ENCODE measurements around the gene AGBL2. TPM values are rescaled to one million over a fixed set of nuclear protein-coding genes. Genes with fewer than 3 reads are reported as not detected.

AGBL2 gene
- total and polyA plus RNA-seq, 2 donors (not counting 3 experiments of a cell fraction or from before 2014, with no cell fraction given), result 0.08 to 0.86 TPM

DNA sequence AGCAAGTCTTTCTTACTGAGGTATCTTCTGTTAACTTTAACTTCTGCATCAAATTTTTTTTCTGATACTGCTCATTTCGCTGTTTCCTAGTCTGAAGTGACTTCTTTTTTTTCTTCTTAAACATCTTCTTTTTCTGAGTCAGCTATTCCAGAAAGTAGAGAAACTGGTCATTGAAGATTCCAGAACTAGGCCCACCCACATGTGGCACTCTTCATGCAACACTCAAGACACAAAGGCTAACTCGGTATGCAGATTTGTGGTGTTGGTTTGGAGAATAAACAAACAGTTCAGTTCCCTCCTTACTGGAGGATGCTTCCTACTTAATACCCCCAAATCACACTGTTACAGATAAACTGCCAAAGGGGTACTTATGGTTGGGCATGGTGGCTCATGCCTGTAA, 47.6 kb downstream of the AGBL2 start:
- no peak for FAIRE-seq
- Histone ChIP-seq H2AFZ (ENCODE audit: low read depth, low read length) (no peak overlapping the region), H3K79me2 (ENCODE audit: control insufficient read depth, insufficient read depth, low read length) (no peaks in the 10 kb centered on the region), H4K20me1 (replicated peaks; ENCODE audit: control insufficient read depth, extremely low read depth, insufficient read depth, low read length) (no peaks in the 10 kb centered on the region), H3K9me3 (replicated peaks; ENCODE audit: control insufficient read depth, insufficient read depth, low read length) (no peaks in the 10 kb centered on the region), H3K36me3 (ENCODE audit: control insufficient read depth in 2 of 2, extremely low read depth in 1 of 2, insufficient read depth in 2 of 2, low read length in 2 of 2) (no peaks in the 10 kb centered on the region), H3K27ac (ENCODE audit: insufficient read depth, low read depth, low read length) (no peak overlapping the region), H3K4me3 (replicated peaks in 1 of 3; ENCODE audit: insufficient read depth in 1 of 3, low read depth in 1 of 3, low read length in 3 of 3) (no peak overlapping the region), H3K9ac (replicated peaks; ENCODE audit: extremely low read depth, insufficient read depth, low read length) (no peak overlapping the region), H3K4me1 (ENCODE audit: control insufficient read depth, extremely low read depth, insufficient read depth, low read length) (no peaks in the 10 kb centered on the region), H3K27me3 (ENCODE audit: control insufficient read depth in 2 of 2, insufficient read depth in 2 of 2, low read length in 2 of 2) (no peaks in the 10 kb centered on the region), H3K4me2 (ENCODE audit: insufficient read depth, low read length) (no peak overlapping the region), H3K9me1 (replicated peaks; ENCODE audit: control insufficient read depth, extremely low read depth, insufficient read depth, low read length) (no peaks in the 10 kb centered on the region)
- no peak for TF ChIP-seq MYC (IDR thresholded peaks at IDR 0.05; ENCODE audit: low read depth, low read length)
- no peak for TF ChIP-seq EZH2 (IDR thresholded peaks at IDR 0.05; ENCODE audit: borderline replicate concordance, low read depth, low read length, severe bottlenecking)
- no peak for TF ChIP-seq GATA2 (IDR thresholded peaks at IDR 0.05; ENCODE audit: insufficient read depth, insufficient read length, low read depth, low read length)
- no peak for TF ChIP-seq FOS (IDR thresholded peaks at IDR 0.05; ENCODE audit: borderline replicate concordance, insufficient read depth, low read length)
- TF ChIP-seq JUN (IDR thresholded peaks at IDR 0.05; ENCODE audit: borderline replicate concordance, insufficient read depth, insufficient read length, low read depth), result no peak
- no peak for TF ChIP-seq POLR2A (IDR thresholded peaks at IDR 0.05; ENCODE audit: low read depth, low read length)
- TF ChIP-seq, protein P1, sequence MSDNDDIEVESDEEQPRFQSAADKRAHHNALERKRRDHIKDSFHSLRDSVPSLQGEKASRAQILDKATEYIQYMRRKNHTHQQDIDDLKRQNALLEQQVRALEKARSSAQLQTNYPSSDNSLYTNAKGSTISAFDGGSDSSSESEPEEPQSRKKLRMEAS (IDR thresholded peaks at IDR 0.05; ENCODE audit: insufficient read depth, insufficient read length), result no peak
- TF ChIP-seq, protein P2, sequence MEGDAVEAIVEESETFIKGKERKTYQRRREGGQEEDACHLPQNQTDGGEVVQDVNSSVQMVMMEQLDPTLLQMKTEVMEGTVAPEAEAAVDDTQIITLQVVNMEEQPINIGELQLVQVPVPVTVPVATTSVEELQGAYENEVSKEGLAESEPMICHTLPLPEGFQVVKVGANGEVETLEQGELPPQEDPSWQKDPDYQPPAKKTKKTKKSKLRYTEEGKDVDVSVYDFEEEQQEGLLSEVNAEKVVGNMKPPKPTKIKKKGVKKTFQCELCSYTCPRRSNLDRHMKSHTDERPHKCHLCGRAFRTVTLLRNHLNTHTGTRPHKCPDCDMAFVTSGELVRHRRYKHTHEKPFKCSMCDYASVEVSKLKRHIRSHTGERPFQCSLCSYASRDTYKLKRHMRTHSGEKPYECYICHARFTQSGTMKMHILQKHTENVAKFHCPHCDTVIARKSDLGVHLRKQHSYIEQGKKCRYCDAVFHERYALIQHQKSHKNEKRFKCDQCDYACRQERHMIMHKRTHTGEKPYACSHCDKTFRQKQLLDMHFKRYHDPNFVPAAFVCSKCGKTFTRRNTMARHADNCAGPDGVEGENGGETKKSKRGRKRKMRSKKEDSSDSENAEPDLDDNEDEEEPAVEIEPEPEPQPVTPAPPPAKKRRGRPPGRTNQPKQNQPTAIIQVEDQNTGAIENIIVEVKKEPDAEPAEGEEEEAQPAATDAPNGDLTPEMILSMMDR (IDR thresholded peaks at IDR 0.05; ENCODE audit: extremely low read depth in 1 of 2, insufficient read depth in 1 of 2, low read depth in 1 of 2, low read length in 2 of 2), result no peak
- no peak for TF ChIP-seq POLR2AphosphoS5 (IDR thresholded peaks at IDR 0.05; ENCODE audit: insufficient read depth, low read depth, low read length)
- ChIA-PET POLR2A (no interaction called here), CTCF (no interaction called here)
- no TSS peak for BruUV-seq (replicated peaks)
- dilution Hi-C loops (cut with MboI; ENCODE audit: extremely low pct_ligation_motif_present, low sequenced_read_pairs), result no loop called here
- intact Hi-C loops (cut with micrococcal nuclease), result no loop called here
- DNase-seq (ENCODE audit: low read depth, low spot score), result no peak
